ENCODE measurements around the gene KLF11.

DNA sequence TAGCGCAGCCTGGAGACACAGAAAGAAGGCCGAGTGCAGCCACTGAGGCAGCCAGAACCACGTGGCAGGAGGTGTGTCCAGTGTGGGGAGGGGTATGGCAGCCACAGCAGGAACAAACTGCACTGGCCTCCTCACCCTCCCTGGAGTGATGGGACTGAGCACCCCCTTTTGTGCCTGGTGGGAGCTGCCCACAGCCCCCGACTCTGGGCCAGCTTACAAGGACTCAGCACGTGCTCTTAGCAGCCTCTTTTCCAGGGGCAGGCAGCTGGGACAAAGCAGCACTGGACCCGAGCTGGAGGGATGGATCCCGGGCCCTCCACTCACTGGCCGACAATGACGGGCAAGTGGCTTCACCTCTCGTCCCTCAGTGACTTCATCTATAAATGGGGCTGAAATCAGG is 5.2 kb upstream of the KLF11 start:
- TF ChIP-seq RAD21 (IDR thresholded peaks at IDR 0.05; ENCODE audit: low read depth), result no peak
- no peak for TF ChIP-seq FOXM1 (IDR thresholded peaks at IDR 0.05; ENCODE audit: borderline replicate concordance, low read depth)
- TF ChIP-seq YY1 (IDR thresholded peaks at IDR 0.05; ENCODE audit: low read depth), result no peak
- TF ChIP-seq, protein P1, sequence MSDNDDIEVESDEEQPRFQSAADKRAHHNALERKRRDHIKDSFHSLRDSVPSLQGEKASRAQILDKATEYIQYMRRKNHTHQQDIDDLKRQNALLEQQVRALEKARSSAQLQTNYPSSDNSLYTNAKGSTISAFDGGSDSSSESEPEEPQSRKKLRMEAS (IDR thresholded peaks at IDR 0.05), result no peak
- TF ChIP-seq EP300 (IDR thresholded peaks at IDR 0.05; ENCODE audit: borderline replicate concordance), result no peak
- TF ChIP-seq ZBTB7A (IDR thresholded peaks at IDR 0.05; ENCODE audit: low read depth), result no peak
- no peak for TF ChIP-seq CREB1 (IDR thresholded peaks at IDR 0.05; ENCODE audit: low read depth)
- TF ChIP-seq, protein P2, sequence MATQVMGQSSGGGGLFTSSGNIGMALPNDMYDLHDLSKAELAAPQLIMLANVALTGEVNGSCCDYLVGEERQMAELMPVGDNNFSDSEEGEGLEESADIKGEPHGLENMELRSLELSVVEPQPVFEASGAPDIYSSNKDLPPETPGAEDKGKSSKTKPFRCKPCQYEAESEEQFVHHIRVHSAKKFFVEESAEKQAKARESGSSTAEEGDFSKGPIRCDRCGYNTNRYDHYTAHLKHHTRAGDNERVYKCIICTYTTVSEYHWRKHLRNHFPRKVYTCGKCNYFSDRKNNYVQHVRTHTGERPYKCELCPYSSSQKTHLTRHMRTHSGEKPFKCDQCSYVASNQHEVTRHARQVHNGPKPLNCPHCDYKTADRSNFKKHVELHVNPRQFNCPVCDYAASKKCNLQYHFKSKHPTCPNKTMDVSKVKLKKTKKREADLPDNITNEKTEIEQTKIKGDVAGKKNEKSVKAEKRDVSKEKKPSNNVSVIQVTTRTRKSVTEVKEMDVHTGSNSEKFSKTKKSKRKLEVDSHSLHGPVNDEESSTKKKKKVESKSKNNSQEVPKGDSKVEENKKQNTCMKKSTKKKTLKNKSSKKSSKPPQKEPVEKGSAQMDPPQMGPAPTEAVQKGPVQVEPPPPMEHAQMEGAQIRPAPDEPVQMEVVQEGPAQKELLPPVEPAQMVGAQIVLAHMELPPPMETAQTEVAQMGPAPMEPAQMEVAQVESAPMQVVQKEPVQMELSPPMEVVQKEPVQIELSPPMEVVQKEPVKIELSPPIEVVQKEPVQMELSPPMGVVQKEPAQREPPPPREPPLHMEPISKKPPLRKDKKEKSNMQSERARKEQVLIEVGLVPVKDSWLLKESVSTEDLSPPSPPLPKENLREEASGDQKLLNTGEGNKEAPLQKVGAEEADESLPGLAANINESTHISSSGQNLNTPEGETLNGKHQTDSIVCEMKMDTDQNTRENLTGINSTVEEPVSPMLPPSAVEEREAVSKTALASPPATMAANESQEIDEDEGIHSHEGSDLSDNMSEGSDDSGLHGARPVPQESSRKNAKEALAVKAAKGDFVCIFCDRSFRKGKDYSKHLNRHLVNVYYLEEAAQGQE (IDR thresholded peaks at IDR 0.05; ENCODE audit: low read depth), result no peak
- no peak for TF ChIP-seq TCF12 (IDR thresholded peaks at IDR 0.05; ENCODE audit: low read depth)
- TF ChIP-seq NFIC (IDR thresholded peaks at IDR 0.05), result no peak
